ENCODE results near the gene OTUB1. TPM values are rescaled to one million over a fixed set of nuclear protein-coding genes. Genes with fewer than 3 reads are reported as not detected.
A peak's percentile ranks its signal among the peaks of the same experiment; 100 is the strongest.

OTUB1 gene
- total and polyA plus RNA-seq, 2 of the 13 experiments (the other 11 are each of a cell fraction or from before 2014, with no cell fraction given): 58.8 to 130 TPM

DNA sequence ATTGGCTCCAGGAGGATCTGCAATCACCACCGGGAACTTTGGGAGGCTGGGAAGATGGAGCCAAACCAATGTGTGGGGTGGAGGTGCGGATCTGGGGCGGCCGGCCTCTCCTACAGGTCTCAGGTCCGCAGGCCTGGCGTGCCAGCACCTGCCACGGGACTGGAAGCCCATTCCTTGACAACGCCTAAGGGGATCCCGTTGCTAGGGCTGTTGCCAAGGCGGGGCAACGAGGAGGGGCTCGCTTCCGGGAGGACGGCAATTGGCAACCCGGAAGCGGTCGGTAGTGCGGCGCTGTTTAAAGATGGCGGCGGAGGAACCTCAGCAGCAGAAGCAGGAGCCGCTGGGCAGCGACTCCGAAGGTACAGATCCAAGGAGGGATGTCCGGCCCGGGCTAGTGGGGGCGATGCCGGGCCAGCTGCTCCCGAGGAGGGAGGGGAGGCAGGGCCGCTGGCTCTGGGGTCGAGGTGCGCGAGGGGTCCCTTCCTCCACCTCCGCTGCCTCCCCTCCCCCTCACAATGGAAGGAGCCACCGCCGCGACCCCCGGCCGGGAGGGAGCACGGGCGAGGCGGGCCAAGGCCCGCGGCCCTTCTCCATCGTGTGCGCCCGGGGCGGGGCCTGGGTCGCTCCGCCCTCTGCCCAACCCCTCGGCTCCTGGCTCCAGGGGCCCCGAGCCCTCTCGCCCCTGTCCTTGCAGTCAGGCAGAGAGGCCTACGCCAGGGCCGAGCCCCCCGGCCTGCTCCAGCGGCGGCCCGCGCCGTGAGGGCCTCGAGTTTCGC, at the start of gene OTUB1 (continued):
- TF ChIP-seq, protein P1, sequence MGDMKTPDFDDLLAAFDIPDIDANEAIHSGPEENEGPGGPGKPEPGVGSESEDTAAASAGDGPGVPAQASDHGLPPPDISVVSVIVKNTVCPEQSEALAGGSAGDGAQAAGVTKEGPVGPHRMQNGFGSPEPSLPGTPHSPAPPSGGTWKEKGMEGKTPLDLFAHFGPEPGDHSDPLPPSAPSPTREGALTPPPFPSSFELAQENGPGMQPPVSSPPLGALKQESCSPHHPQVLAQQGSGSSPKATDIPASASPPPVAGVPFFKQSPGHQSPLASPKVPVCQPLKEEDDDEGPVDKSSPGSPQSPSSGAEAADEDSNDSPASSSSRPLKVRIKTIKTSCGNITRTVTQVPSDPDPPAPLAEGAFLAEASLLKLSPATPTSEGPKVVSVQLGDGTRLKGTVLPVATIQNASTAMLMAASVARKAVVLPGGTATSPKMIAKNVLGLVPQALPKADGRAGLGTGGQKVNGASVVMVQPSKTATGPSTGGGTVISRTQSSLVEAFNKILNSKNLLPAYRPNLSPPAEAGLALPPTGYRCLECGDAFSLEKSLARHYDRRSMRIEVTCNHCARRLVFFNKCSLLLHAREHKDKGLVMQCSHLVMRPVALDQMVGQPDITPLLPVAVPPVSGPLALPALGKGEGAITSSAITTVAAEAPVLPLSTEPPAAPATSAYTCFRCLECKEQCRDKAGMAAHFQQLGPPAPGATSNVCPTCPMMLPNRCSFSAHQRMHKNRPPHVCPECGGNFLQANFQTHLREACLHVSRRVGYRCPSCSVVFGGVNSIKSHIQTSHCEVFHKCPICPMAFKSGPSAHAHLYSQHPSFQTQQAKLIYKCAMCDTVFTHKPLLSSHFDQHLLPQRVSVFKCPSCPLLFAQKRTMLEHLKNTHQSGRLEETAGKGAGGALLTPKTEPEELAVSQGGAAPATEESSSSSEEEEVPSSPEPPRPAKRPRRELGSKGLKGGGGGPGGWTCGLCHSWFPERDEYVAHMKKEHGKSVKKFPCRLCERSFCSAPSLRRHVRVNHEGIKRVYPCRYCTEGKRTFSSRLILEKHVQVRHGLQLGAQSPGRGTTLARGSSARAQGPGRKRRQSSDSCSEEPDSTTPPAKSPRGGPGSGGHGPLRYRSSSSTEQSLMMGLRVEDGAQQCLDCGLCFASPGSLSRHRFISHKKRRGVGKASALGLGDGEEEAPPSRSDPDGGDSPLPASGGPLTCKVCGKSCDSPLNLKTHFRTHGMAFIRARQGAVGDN (CRISPR knock-in tag; IDR thresholded peaks at IDR 0.05): peak; percentile 91
- TF ChIP-seq GZF1 (CRISPR knock-in tag; IDR thresholded peaks at IDR 0.05): no peak
- TF ChIP-seq ZNF432 (CRISPR knock-in tag; IDR thresholded peaks at IDR 0.05; ENCODE audit: borderline replicate concordance): no peak
- peak; percentile 87 for TF ChIP-seq SAFB2 (CRISPR knock-in tag; IDR thresholded peaks at IDR 0.05; ENCODE audit: borderline replicate concordance, low read depth)
- no peak for TF ChIP-seq ATF7 (IDR thresholded peaks at IDR 0.05)
- TF ChIP-seq ATF7 (CRISPR knock-in tag; IDR thresholded peaks at IDR 0.05): no peak
- no peak for TF ChIP-seq ZNF564 (CRISPR knock-in tag; IDR thresholded peaks at IDR 0.05)
- no peak for TF ChIP-seq ZSCAN12 (CRISPR knock-in tag; IDR thresholded peaks at IDR 0.05)
- TF ChIP-seq, protein P2, sequence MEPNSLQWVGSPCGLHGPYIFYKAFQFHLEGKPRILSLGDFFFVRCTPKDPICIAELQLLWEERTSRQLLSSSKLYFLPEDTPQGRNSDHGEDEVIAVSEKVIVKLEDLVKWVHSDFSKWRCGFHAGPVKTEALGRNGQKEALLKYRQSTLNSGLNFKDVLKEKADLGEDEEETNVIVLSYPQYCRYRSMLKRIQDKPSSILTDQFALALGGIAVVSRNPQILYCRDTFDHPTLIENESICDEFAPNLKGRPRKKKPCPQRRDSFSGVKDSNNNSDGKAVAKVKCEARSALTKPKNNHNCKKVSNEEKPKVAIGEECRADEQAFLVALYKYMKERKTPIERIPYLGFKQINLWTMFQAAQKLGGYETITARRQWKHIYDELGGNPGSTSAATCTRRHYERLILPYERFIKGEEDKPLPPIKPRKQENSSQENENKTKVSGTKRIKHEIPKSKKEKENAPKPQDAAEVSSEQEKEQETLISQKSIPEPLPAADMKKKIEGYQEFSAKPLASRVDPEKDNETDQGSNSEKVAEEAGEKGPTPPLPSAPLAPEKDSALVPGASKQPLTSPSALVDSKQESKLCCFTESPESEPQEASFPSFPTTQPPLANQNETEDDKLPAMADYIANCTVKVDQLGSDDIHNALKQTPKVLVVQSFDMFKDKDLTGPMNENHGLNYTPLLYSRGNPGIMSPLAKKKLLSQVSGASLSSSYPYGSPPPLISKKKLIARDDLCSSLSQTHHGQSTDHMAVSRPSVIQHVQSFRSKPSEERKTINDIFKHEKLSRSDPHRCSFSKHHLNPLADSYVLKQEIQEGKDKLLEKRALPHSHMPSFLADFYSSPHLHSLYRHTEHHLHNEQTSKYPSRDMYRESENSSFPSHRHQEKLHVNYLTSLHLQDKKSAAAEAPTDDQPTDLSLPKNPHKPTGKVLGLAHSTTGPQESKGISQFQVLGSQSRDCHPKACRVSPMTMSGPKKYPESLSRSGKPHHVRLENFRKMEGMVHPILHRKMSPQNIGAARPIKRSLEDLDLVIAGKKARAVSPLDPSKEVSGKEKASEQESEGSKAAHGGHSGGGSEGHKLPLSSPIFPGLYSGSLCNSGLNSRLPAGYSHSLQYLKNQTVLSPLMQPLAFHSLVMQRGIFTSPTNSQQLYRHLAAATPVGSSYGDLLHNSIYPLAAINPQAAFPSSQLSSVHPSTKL (CRISPR knock-in tag; IDR thresholded peaks at IDR 0.05): peak; percentile 22; the same call in 1 of the 2 replicates
- TF ChIP-seq TGIF2 (CRISPR knock-in tag; IDR thresholded peaks at IDR 0.05): peak; percentile 85; the same call in 1 of the 2 replicates
- TF ChIP-seq, protein P3, sequence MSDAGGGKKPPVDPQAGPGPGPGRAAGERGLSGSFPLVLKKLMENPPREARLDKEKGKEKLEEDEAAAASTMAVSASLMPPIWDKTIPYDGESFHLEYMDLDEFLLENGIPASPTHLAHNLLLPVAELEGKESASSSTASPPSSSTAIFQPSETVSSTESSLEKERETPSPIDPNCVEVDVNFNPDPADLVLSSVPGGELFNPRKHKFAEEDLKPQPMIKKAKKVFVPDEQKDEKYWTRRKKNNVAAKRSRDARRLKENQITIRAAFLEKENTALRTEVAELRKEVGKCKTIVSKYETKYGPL (CRISPR knock-in tag; IDR thresholded peaks at IDR 0.05): peak; percentile 46; the same call in 1 of the 2 replicates
- peak; percentile 76; the same call in 1 of the 2 replicates for TF ChIP-seq MYC (CRISPR knock-in tag; IDR thresholded peaks at IDR 0.05; ENCODE audit: borderline replicate concordance)
- TF ChIP-seq SCMH1 (CRISPR knock-in tag; IDR thresholded peaks at IDR 0.05; ENCODE audit: borderline replicate concordance): no peak
- no peak for TF ChIP-seq RBAK (CRISPR knock-in tag; IDR thresholded peaks at IDR 0.05)
- TF ChIP-seq, protein P4, sequence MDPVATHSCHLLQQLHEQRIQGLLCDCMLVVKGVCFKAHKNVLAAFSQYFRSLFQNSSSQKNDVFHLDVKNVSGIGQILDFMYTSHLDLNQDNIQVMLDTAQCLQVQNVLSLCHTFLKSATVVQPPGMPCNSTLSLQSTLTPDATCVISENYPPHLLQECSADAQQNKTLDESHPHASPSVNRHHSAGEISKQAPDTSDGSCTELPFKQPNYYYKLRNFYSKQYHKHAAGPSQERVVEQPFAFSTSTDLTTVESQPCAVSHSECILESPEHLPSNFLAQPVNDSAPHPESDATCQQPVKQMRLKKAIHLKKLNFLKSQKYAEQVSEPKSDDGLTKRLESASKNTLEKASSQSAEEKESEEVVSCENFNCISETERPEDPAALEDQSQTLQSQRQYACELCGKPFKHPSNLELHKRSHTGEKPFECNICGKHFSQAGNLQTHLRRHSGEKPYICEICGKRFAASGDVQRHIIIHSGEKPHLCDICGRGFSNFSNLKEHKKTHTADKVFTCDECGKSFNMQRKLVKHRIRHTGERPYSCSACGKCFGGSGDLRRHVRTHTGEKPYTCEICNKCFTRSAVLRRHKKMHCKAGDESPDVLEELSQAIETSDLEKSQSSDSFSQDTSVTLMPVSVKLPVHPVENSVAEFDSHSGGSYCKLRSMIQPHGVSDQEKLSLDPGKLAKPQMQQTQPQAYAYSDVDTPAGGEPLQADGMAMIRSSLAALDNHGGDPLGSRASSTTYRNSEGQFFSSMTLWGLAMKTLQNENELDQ (CRISPR knock-in tag; IDR thresholded peaks at IDR 0.05; ENCODE audit: borderline replicate concordance): peak; percentile 68; the same call in 1 of the 2 replicates
- TF ChIP-seq, protein P5, sequence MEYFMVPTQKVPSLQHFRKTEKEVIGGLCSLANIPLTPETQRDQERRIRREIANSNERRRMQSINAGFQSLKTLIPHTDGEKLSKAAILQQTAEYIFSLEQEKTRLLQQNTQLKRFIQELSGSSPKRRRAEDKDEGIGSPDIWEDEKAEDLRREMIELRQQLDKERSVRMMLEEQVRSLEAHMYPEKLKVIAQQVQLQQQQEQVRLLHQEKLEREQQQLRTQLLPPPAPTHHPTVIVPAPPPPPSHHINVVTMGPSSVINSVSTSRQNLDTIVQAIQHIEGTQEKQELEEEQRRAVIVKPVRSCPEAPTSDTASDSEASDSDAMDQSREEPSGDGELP (IDR thresholded peaks at IDR 0.05; ENCODE audit: borderline replicate concordance, low read depth): peak; percentile 8; the same call in 1 of the 2 replicates
- no peak for TF ChIP-seq NFIC (IDR thresholded peaks at IDR 0.05; ENCODE audit: low read length)
